IMR-90 (cell line): Measurements from ENCODE around the gene CAPN7. TPM values are rescaled to one million over a fixed set of nuclear protein-coding genes. Genes with fewer than 3 reads are reported as not detected.

Experiments
- ATAC-seq: fragments of 200-7000 bp; cut with Tn5 transposase; 2 replicates; pipeline ENCODE4 v1.9.1; 2020; ENCODE audit warnings: low read depth, mild to moderate bottlenecking, moderate library complexity
- BruUV-seq: library from RNA; stranded (reverse); fragments of 400-500 nt; replicated peaks from 2 replicates; lab custom pipeline; 2021; lab: Mats Ljungman, UMichigan
- CTCF ChIA-PET: fragments of 300-600 bp; formaldehyde crosslinking; extraction: SDS; loops from one replicate; lab custom pipeline; 2021; ENCODE audit warnings: antibody characterized with exemption; lab: Yijun Ruan, JAX
- POLR2A ChIA-PET: fragments of 300-600 bp; sonication (Branson Sonifier 250); formaldehyde crosslinking; loops from one replicate; lab custom pipeline; 2022; ENCODE audit warnings: antibody characterized with exemption; ENCODE audit not compliant: unreplicated experiment; lab: Charles Lee
- DNase-seq: peaks from one replicate; pipeline ENCODE4 v3.0.0; 2013
- H2AFZ ChIP-seq: replicated peaks from 2 replicates; pipeline ENCODE3; 2013; ENCODE audit warnings: low read length, mild to moderate bottlenecking; ENCODE audit not compliant: poor library complexity
- H2AK5ac ChIP-seq: 2 replicates; pipeline ENCODE4 v1.6.1; 2013; ENCODE audit warnings: low read depth, low read length, inconsistent platforms
- H2AK9ac ChIP-seq: replicated peaks from 2 replicates; pipeline ENCODE3; 2013; ENCODE audit warnings: mild to moderate bottlenecking, low read depth, low read length, moderate library complexity; ENCODE audit not compliant: poor library complexity
- H2BK120ac ChIP-seq: 2 replicates; pipeline ENCODE4 v1.6.1; 2013; ENCODE audit warnings: low read depth, low read length, inconsistent platforms
- H2BK15ac ChIP-seq: 3 replicates; pipeline ENCODE4 v1.6.1; 2013; ENCODE audit warnings: low read depth, low read length, inconsistent platforms
- H2BK20ac ChIP-seq: 2 replicates; pipeline ENCODE4 v1.6.1; 2013; ENCODE audit warnings: low read depth, mild to moderate bottlenecking, inconsistent platforms, low read length, moderate library complexity
- H2BK5ac ChIP-seq: 2 replicates; pipeline ENCODE4 v1.6.1; 2013; ENCODE audit warnings: mild to moderate bottlenecking, low read depth, low read length, inconsistent platforms; ENCODE audit not compliant: poor library complexity, severe bottlenecking
- H3K14ac ChIP-seq: replicated peaks from 2 replicates; pipeline ENCODE4 v1.6.1; 2013; ENCODE audit warnings: low read depth, low read length, inconsistent platforms
- H3K18ac ChIP-seq: 2 replicates; pipeline ENCODE4 v1.6.1; 2013; ENCODE audit warnings: low read depth, low read length, control low read depth
- H3K23ac ChIP-seq: 2 replicates; pipeline ENCODE4 v1.6.1; 2013; ENCODE audit warnings: low read depth, low read length, inconsistent platforms
- H3K27ac ChIP-seq: 2 replicates; pipeline ENCODE4 v1.5.1; 2013; ENCODE audit warnings: mild to moderate bottlenecking, control low read depth, low read length; ENCODE audit not compliant: insufficient read depth
- H3K27me3 ChIP-seq: 2 replicates; pipeline ENCODE4 v1.6.1; 2013; ENCODE audit warnings: low read length; ENCODE audit not compliant: control insufficient read depth, insufficient read depth
- H3K36me3 ChIP-seq: 2 replicates; pipeline ENCODE4 v1.6.1; 2013; ENCODE audit warnings: low read length, mixed read lengths; ENCODE audit not compliant: control insufficient read depth, insufficient read depth
- H3K4ac ChIP-seq: 2 replicates; pipeline ENCODE4 v1.6.1; 2013; ENCODE audit warnings: low read depth, low read length, inconsistent platforms
- H3K4me1 ChIP-seq: 2 replicates; pipeline ENCODE4 v1.6.1; 2013; ENCODE audit warnings: low read length, mixed read lengths; ENCODE audit not compliant: control insufficient read depth, insufficient read depth
- H3K4me2 ChIP-seq: 2 replicates; pipeline ENCODE4 v1.6.1; 2013; ENCODE audit warnings: low read depth, mild to moderate bottlenecking, control low read depth, low read length, moderate library complexity
- H3K4me3 ChIP-seq: 2 replicates; pipeline ENCODE4 v1.5.1; 2013; ENCODE audit warnings: low read depth, mild to moderate bottlenecking, control low read depth, low read length, moderate library complexity; ENCODE audit not compliant: insufficient read depth
- H3K56ac ChIP-seq: 2 replicates; pipeline ENCODE4 v1.6.1; 2013; ENCODE audit warnings: low read length, inconsistent platforms; ENCODE audit not compliant: insufficient read depth; ENCODE audit errors: extremely low read depth
- H3K79me1 ChIP-seq, 2 experiments: 2 replicates each; pipeline ENCODE4 v1.6.1; 2013; ENCODE audit warnings: low read length in 2 of 2, inconsistent platforms in 1 of 2, low read depth in 1 of 2
- H3K9ac ChIP-seq: 2 replicates; pipeline ENCODE4 v1.6.1; 2013; ENCODE audit warnings: low read depth, low read length, control low read depth
- H3K9me1 ChIP-seq: 2 replicates; pipeline ENCODE4 v1.6.1; 2013; ENCODE audit warnings: low read length, inconsistent platforms; ENCODE audit not compliant: insufficient read depth
- H3K9me3 ChIP-seq: 2 replicates; pipeline ENCODE4 v1.6.1; 2013; ENCODE audit warnings: low read length; ENCODE audit not compliant: control insufficient read depth, insufficient read depth
- H4K20me1 ChIP-seq: 2 replicates; pipeline ENCODE4 v1.6.1; 2013; ENCODE audit warnings: low read length, inconsistent platforms; ENCODE audit not compliant: insufficient read depth
- H4K5ac ChIP-seq: 2 replicates; pipeline ENCODE4 v1.6.1; 2013; ENCODE audit warnings: mild to moderate bottlenecking, low read depth, low read length, control low read depth
- H4K8ac ChIP-seq, 2 experiments: 2 replicates each; pipeline ENCODE4 v1.6.1; 2013; ENCODE audit warnings: low read depth in 2 of 2, low read length in 2 of 2, control low read depth in 1 of 2, inconsistent platforms in 1 of 2
- H4K91ac ChIP-seq: 2 replicates; pipeline ENCODE4 v1.6.1; 2013; ENCODE audit warnings: low read depth, low read length, inconsistent platforms; ENCODE audit not compliant: insufficient read depth
- ELK1 ChIP-seq: fragments of 150-350 bp; IDR thresholded peaks from 2 replicates; pipeline ENCODE4 v1.6.1; 2016; ENCODE audit warnings: low read depth, mild to moderate bottlenecking, low read length, moderate library complexity, borderline replicate concordance
- FOS ChIP-seq: fragments of 150-350 bp; IDR thresholded peaks from 2 replicates; pipeline ENCODE4 v1.6.1; 2016; ENCODE audit warnings: low read depth, low read length
- MAZ ChIP-seq: IDR thresholded peaks from 2 replicates; pipeline ENCODE4 v1.6.1; 2012; ENCODE audit warnings: low read depth, mild to moderate bottlenecking, low read length, improper control_type of control experiment, moderate library complexity, borderline replicate concordance
- MXI1 ChIP-seq: IDR thresholded peaks from 2 replicates; pipeline ENCODE4 v1.6.1; 2012; ENCODE audit warnings: low read depth, mild to moderate bottlenecking, low read length, moderate library complexity, borderline replicate concordance
- NFE2L2 ChIP-seq: fragments of 150-350 bp; IDR thresholded peaks from 2 replicates; pipeline ENCODE4 v1.6.1; 2016; ENCODE audit warnings: low read depth, mild to moderate bottlenecking, low read length
- POLR2A ChIP-seq: IDR thresholded peaks from 2 replicates; pipeline ENCODE4 v1.6.1; 2012; ENCODE audit warnings: mild to moderate bottlenecking, low read depth, low read length
- RAD21 ChIP-seq: IDR thresholded peaks from 2 replicates; pipeline ENCODE4 v1.6.1; 2012; ENCODE audit warnings: low read length, improper control_type of control experiment
- RCOR1 ChIP-seq: IDR thresholded peaks from 2 replicates; pipeline ENCODE4 v1.6.1; 2012; ENCODE audit warnings: mild to moderate bottlenecking, low read length, improper control_type of control experiment; ENCODE audit not compliant: insufficient replicate concordance
- RFX5 ChIP-seq: IDR thresholded peaks from 2 replicates; pipeline ENCODE4 v1.8.0; 2012; ENCODE audit warnings: low read depth, mild to moderate bottlenecking, low read length, moderate library complexity
- SMC3 ChIP-seq: fragments of 150-350 bp; IDR thresholded peaks from 2 replicates; pipeline ENCODE4 v1.6.1; 2016; ENCODE audit warnings: low read depth, mild to moderate bottlenecking, antibody characterized with exemption, low read length, moderate library complexity
- USF2 ChIP-seq: fragments of 150-350 bp; IDR thresholded peaks from 2 replicates; pipeline ENCODE4 v1.6.1; 2017; ENCODE audit warnings: mild to moderate bottlenecking, antibody characterized with exemption, low read length, low read depth
- WGBS, 2 experiments: methylation state at CpG; one replicate each; pipeline versions ENCODE4 v1.1.5 to v1.1.7; 2013; ENCODE audit warnings: missing lambda C conversion rate in 2 of 2; ENCODE audit not compliant: insufficient read length in 1 of 2; ENCODE audit errors: extremely low coverage in 2 of 2; 5-methylcytosine and 5-hydroxymethylcytosine counted together
- dilution Hi-C: fragments of 300-500 bp; cut with HindIII; formaldehyde crosslinking; loops from one replicate; pipeline ENCODE4 v1.14.3; 2018; ENCODE audit warnings: low sequenced_read_pairs; ENCODE audit not compliant: unreplicated experiment
- in situ Hi-C: fragments of 300-500 bp; cut with MboI; formaldehyde crosslinking; loops from 3 replicates; pipeline ENCODE4 v1.14.3; 2019; ENCODE audit warnings: low sequenced_read_pairs, inconsistent platforms, mixed read lengths
- intact Hi-C: fragments of 100-400 bp; cut with micrococcal nuclease; formaldehyde crosslinking; loops from 2 replicates; pipeline ENCODE4 v1.10.0; 2022
- polyA plus RNA-seq, 3 experiments: library from polyadenylated mRNA; depleted of rRNA; stranded (reverse); fragments of >200 nt; gene quantifications; 2 replicates each; pipeline ENCODE4 v1.2.3, GENCODE V29; 2012; ENCODE audit warnings: low replicate concordance in 1 of 3
- total RNA-seq: library from RNA; depleted of rRNA; stranded (reverse); fragments of >200 nt; gene quantifications from 2 replicates; pipeline ENCODE4 v1.2.3, GENCODE V29; 2012
- TF ChIP-seq, protein P1 (sequence below): conservative IDR thresholded peaks from 2 replicates; pipeline ENCODE4 v1.5.1; 2012; ENCODE audit warnings: mild to moderate bottlenecking, low read depth, low read length, improper control_type of control experiment

CAPN7 gene
- total and polyA plus RNA-seq, 2 of the 4 experiments (the other 2 are of a cell fraction): 14.5 to 21.3 TPM

- Histone ChIP-seq H3K56ac (no peak overlapping the region), H3K27me3 (peaks cover 10% of the 10 kb centered on the region), H3K4me2 (no peak overlapping the region), H4K91ac (no peak overlapping the region), H2AK5ac (no peak overlapping the region), H3K4me1 (no peaks in the 10 kb centered on the region), H2BK15ac (no peak overlapping the region), H3K79me1 (no peaks in the 10 kb centered on the region), H2BK20ac (no peak overlapping the region), H3K27ac (no peak overlapping the region), H3K36me3 (no peaks in the 10 kb centered on the region), H3K23ac (no peak overlapping the region), H3K14ac (no peak overlapping the region), H3K4ac (no peak overlapping the region), H3K4me3 (no peak overlapping the region), H2AK9ac (no peak overlapping the region), H3K9me3 (no peaks in the 10 kb centered on the region), H4K20me1 (no peaks in the 10 kb centered on the region), H4K5ac (no peak overlapping the region), H3K18ac (no peak overlapping the region), H2AFZ (no peak overlapping the region), H3K9ac (no peak overlapping the region), H4K8ac (no peak overlapping the region), H2BK120ac (no peak overlapping the region), H3K9me1 (no peaks in the 10 kb centered on the region), H2BK5ac (no peak overlapping the region)
- TF ChIP-seq RAD21 (no peak), SMC3 (no peak), ELK1 (no peak), FOS (no peak), RFX5 (no peak), MAZ (no peak), RCOR1 (no peak), MXI1 (no peak), POLR2A (no peak), NFE2L2 (no peak), USF2 (no peak)
- TF ChIP-seq, protein P1, sequence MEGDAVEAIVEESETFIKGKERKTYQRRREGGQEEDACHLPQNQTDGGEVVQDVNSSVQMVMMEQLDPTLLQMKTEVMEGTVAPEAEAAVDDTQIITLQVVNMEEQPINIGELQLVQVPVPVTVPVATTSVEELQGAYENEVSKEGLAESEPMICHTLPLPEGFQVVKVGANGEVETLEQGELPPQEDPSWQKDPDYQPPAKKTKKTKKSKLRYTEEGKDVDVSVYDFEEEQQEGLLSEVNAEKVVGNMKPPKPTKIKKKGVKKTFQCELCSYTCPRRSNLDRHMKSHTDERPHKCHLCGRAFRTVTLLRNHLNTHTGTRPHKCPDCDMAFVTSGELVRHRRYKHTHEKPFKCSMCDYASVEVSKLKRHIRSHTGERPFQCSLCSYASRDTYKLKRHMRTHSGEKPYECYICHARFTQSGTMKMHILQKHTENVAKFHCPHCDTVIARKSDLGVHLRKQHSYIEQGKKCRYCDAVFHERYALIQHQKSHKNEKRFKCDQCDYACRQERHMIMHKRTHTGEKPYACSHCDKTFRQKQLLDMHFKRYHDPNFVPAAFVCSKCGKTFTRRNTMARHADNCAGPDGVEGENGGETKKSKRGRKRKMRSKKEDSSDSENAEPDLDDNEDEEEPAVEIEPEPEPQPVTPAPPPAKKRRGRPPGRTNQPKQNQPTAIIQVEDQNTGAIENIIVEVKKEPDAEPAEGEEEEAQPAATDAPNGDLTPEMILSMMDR: no peak
- WGBS, 2 experiments: no CpG with 5 or more reads among the region's 10 CpGs
- dilution Hi-C loops (no loop called here), in situ Hi-C loops (loop anchor here (10.0 to 25.0 kb wide), 2 partner anchors 262 to 355 kb away; partner anchors contain the start of gene NR2C2), intact Hi-C loops (no loop called here)
- no peak for ATAC-seq
- DNase-seq: no peak
- POLR2A ChIA-PET: no interaction called here
- CTCF ChIA-PET: interaction anchor here (0.6 to 1.5 kb wide), 2 partner anchors 17 to 91 kb away, joined by 4 to 6 read pairs; no protein-coding TSS in a partner anchor
- BruUV-seq: no TSS peak
Observed at GRCh38 chr3:15199493-15200105, 6.4 kb upstream of the CAPN7 start.
